Stimulated activated CD8-positive, alpha-beta memory T cell treated with anti-CD3 and anti-CD28 coated beads, Interleukin-7, amount 100 ng/mL, for 4 hours (primary cell): ENCODE measurements around the gene FIGN.

Experiments
- DNase-seq, 2 donors: peaks; one replicate each; pipeline ENCODE4 v3.0.0-alpha.2; 2020; ENCODE audit warnings: low read depth in 2 of 2

Gene FIGN

GRCh38 chr2:163662141-163662780, 73.5 kb downstream of the FIGN start:
- no peak for DNase-seq

GRCh38 chr2:163659224-163659623, 76.6 kb downstream of the FIGN start:
- no peak for DNase-seq

GRCh38 chr2:163658556-163658955, 77.3 kb downstream of the FIGN start:
- no peak for DNase-seq

GRCh38 chr2:163657281-163657656, 78.5 kb downstream of the FIGN start:
- DNase-seq, result no peak

- DNase-seq, result no peak
Observed at GRCh38 chr2:163656622-163657280, 79.1 kb downstream of the FIGN start.

- DNase-seq, result no peak
Observed at GRCh38 chr2:163655667-163656066, 80.1 kb downstream of the FIGN start.

- DNase-seq, result no peak
Observed at GRCh38 chr2:163652751-163653150, 83.1 kb downstream of the FIGN start.

- no peak for DNase-seq
Observed at GRCh38 chr2:163649080-163649479, 86.7 kb downstream of the FIGN start.

GRCh38 chr2:163647300-163647699, 88.5 kb downstream of the FIGN start:
- no peak for DNase-seq

- DNase-seq, result no peak
Observed at GRCh38 chr2:163646687-163647086, 89.1 kb downstream of the FIGN start.

- no peak for DNase-seq
Observed at GRCh38 chr2:163644238-163644637, 91.6 kb downstream of the FIGN start.

GRCh38 chr2:163641986-163642385, 93.8 kb downstream of the FIGN start:
- DNase-seq, result no peak

- no peak for DNase-seq
Observed at GRCh38 chr2:163640542-163641193, 95.1 kb downstream of the FIGN start.

- DNase-seq, result no peak
Observed at GRCh38 chr2:163637871-163638270, 97.9 kb downstream of the FIGN start.

- DNase-seq, result no peak
Observed at GRCh38 chr2:163633291-163633690, 102.5 kb downstream of the FIGN start.

- no peak for DNase-seq
Observed at GRCh38 chr2:163630836-163631235, 105.0 kb downstream of the FIGN start.

- no peak for DNase-seq
Observed at GRCh38 chr2:163626639-163627109, 109.1 kb downstream of the FIGN start.

- DNase-seq, result no peak
Observed at GRCh38 chr2:163626208-163626607, 109.6 kb downstream of the FIGN start.

GRCh38 chr2:163625632-163626031, 110.2 kb downstream of the FIGN start:
- no peak for DNase-seq

- DNase-seq, result no peak
Observed at GRCh38 chr2:163621445-163622004, 114.3 kb downstream of the FIGN start.

GRCh38 chr2:163617517-163617916, 118.3 kb downstream of the FIGN start:
- no peak for DNase-seq

GRCh38 chr2:163613266-163613731, 122.5 kb downstream of the FIGN start:
- DNase-seq, result no peak

GRCh38 chr2:163612332-163612731, 123.5 kb downstream of the FIGN start:
- no peak for DNase-seq
